Raji (cell line): ENCODE measurements around the gene PROB1.
A peak's percentile ranks its signal among the peaks of the same experiment; 100 is the strongest.

Experiments used
- POLR2A ChIP-seq: IDR thresholded peaks from 2 replicates; pipeline ENCODE4 v1.6.1; 2011; ENCODE audit warnings: low read depth, low read length, control low read depth; ENCODE audit not compliant: insufficient read depth

PROB1 gene

DNA sequence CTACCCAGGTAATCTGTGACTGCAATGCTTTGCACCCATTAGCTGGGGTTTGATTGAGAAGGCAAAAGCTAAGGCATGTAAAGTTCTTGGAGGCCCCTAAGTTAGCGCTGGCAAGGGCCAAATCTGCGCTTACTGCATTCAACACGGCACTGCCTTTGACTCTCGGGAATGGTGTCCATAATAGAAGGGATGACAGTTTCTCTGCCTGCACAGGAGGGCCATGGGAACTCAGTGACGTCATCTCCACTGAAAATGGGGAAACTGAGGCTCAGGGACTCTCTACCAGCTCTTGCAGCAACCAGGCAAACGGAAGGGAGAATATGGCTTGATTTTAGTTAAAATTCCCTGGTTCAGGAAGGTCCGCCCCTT is 8.5 kb upstream of the PROB1 start:
- TF ChIP-seq POLR2A: no peak; the same call in 1 of the 2 replicates

DNA sequence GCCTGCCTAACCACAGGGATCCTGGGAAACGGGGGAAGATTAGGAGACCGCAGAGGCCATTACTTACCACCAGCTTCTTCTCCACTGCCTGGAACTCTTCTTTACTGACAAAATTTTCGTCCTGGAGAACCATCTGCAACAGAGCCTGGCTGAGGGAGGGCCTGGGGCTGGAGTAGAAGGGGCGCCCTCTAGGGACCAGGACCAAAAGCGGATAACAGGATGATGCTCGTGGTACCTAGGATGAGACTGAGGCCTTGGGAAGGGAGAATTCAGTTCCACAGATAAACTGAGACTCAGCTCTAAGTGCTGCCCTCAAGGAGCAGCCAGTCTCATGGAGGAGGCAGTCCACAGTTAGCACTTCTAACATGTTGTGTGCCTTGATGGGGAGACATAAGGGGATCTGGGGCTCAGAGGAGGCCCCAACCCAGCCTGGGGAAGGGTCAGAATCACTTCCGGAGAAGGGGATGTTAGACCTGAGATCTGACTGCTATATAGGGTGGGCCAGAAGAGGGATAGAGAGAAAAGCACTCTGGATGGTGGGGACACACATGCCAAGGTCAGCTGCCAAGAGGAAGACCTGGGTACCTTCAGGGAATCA is 7.8 kb upstream of the PROB1 start:
- TF ChIP-seq POLR2A: no peak

DNA sequence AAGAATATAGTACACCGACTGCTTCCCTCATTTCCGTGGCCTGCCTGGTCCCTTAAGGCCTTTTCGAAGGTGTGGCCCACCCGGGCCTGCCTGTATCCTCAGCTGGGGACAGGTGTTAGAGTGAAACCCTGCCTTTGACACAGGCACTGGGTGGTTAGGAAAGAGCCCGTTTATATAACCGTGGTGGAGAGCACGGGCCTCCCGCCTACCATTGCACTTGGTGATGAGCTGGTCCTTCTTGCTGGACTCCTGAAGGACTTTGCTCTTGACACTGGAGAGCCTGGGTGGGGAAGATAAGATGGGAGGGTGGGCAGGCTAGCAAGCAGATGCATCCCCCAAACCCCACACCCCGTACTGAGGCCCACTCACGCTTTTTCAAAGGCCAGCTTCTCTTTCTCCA is 6.6 kb upstream of the PROB1 start:
- peak; percentile 19; the same call in 1 of the 2 replicates for TF ChIP-seq POLR2A

DNA sequence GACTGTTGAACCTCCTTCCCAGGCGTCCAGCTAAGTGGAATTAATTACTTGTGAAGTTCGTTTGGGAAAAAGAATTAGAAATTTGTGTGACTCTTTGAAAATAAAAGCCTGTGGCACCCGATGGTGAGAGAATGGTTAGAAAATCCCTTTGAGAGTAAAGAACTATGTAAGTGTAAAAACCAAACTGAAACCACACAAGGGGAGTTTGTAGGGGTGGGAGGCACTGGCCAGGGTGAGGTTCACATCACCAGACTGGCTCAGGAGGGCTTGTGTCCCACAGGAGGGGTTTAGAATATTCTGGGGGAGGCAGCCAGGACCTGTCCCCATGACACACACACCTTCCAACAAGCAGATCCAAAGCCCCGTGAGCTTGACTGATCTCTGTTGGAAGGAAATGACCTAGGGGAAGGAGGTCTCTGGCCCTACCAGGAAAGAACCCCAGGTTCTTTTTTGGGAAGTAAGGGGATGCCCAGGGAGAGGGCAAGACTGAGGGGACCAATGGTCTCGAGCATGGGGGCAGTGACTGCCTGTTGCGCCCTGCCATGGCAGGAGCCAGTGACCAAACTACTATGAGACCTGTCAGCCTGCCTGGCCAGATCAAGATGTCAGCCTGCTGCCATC is 4.7 kb upstream of the PROB1 start:
- TF ChIP-seq POLR2A: peak; percentile 39; the same call in 1 of the 2 replicates

DNA sequence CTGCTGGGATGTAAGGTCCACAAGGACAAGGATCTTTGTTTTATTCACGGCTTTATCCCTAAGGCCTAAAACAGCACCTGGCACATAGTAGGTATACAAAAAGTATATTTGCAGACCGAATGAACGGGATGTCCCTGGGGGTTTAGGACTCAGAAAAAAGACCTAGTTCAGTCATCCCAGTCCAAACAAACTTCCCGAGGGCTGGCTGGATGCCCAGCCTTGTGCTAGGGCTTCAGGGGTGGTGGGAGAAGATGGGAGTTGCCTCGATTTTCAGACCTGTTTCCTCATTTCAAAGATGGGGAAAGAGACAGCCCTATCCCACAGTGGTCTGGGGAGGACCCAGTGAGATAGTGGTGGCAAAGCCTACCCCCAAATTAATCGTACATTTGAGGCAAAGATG is 3.0 kb upstream of the PROB1 start:
- no peak for TF ChIP-seq POLR2A

DNA sequence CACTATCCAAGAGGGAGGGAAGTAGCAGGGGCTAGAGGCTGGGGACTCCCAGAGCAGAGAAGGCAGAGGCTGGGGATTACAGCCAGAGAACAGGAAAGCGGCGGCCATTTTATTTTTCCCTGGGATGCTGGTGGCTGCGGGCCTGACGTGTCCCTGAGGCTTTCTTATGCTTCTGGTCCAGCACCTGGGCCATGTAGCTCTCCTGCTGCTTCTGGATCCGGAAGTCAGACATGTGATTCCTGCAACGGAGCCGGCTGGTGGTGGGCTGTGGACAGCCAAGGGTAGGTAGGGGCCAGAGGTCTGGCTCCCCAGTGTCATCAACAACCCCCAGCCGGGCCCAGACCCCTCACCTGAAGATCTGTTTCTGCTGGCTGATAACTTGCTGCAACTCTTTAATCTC is 1.8 kb upstream of the PROB1 start:
- TF ChIP-seq POLR2A: no peak; the same call in 1 of the 2 replicates

DNA sequence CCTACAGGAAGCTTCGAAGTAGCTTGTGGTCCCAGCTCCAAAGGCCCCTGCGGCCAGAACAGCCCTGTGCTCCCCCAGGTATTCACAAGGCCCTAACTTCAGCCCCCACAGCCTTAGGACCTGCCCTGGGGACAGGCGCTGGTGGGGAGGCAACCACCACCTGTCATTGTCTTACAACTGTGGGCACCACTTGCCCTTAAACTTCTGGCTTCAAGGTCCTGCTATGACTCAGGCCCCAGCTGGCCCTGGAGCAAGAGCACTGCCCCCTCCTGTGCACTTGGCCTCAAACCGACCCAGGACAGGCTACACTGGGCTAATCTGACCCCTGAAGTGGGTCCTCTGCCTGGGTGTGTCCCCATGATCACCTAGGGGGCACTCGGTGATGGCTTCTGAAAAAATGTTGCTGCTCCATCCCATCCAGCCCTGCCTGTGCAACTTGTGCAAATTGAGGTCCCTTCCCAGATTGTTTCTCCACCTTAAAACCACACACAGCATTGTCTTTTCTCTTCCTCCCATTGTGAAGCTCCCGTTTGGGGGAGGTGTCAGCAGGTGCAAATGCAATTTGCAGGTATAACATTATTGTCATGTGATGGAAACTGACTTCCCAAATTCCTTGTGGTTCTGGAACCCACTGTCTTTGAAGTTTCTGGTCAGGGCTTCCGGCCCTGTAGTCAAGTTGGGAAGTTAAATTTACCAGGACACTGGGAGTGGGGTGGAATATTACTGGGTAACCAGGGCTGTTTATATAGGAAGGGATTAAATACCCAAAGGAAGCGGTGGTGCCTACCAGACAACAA is 1.1 kb upstream of the PROB1 start:
- peak; percentile 11; the same call in 1 of the 2 replicates for TF ChIP-seq POLR2A

DNA sequence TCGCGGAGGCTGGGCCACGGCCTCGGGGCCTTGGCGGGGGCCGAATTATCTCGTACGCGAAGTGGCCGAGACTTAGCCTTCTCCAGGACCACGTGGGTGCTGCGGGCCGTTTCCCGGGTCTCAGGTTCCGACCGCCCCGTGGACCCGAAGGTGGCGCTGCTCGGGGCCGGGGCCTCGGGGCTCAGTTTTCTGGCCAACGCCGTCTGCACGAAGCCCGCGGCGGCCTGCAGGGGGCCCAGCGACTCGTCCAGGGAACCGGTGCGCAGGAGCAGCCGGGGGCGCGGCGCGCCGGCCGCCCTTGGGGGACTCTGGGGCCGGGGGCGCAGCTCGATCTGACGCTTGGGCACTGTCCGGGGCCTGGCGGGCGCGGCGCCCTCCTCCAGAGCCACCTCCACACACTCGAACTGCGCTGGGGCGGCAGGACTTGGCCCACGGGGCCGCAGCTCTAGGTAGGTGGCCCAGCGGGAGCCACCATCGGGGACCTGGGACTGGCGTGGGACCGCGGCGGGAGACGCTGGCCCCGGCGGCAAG is 716 bp downstream of the PROB1 start:
- peak; percentile 23; the same call in 1 of the 2 replicates for TF ChIP-seq POLR2A

DNA sequence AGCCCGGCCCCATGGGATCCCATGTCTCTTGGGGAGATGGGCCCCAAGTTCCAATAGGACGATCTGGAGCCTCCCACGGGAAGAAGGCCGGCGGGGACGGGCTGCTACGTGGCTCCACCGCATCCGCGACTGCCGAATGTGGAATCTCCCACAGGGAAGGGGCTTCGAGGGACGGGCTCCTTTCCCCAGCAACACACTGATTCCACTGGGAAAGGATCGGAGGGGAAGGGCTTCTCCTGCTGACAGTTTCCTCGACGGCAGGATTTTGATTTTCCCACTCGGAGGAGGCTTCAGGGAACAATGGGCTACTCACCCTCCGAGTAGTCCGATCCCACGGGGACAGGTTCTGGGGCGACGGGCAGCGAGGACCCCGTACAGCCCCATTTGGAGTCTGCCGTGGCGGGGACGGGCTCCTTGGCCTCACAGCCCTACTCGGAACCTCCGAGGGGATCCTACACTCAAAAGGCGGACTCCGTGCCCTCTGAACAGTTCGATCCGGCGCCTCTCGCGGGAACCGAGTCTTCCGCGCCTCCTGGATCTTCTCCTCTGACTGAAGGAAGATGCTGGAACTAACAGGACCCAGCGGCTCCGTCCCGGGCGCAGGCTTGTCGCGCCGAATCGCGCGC is 1.3 kb downstream of the PROB1 start:
- no peak for TF ChIP-seq POLR2A

DNA sequence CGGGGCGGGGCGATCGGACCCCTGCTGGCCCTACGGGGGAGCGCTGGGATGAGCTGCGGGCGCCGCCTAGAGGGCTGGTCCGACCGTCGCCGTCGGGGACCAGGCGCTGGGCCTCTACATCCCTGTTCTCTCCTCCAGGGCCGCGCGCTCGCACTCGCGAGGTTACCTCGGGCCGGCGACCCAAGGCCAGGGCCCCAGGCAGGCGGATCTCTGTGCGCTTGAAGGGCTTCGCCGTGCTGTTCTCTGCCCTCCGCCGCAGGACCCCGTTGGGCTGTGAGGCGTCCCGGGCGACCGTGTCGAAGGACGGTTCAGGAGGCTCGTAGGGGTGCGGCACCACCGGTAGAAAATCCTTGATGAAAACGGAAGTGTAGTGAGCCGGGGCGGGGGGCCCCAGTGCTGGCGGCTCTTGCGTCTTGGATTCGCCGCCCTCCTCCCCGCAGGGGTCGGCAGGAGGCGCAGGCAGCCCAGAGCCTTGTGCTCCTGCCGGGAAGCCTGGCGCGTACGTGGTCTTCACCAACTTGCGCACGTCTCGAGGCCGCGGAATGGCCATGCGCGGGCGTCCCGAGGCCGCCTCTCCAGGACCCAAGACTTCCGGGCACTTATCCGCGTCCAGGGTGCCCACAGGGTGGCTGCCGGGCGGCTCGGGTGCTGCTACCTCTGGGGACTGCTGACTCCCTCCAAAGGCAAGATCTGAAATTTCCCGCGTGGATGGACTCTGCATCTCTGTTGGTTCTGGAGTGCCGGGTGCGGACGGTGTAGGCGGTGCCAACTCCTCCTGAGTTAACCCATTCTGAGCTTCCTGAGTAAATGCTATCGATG is 2.0 kb downstream of the PROB1 start:
- TF ChIP-seq POLR2A: peak; percentile 46

DNA sequence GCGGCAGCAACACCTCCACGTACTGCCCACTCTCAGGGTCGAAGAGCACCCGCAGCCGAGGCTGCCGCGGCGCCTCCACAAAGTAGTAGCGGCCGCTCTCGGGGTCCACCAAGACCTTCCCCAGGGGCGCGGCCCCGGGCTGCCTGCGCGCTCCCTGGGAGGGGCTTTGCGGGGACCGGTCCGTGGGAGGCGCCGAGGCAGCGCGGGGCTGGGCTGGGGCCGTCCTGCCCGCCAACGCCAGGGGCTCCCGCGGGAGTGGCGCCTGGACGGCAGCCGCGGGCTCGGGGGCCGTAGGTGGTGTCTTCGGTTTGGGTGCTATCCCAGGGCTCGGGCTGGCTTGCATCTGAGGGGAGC is 2.6 kb downstream of the PROB1 start:
- peak; percentile 46; the same call in 1 of the 2 replicates for TF ChIP-seq POLR2A

DNA sequence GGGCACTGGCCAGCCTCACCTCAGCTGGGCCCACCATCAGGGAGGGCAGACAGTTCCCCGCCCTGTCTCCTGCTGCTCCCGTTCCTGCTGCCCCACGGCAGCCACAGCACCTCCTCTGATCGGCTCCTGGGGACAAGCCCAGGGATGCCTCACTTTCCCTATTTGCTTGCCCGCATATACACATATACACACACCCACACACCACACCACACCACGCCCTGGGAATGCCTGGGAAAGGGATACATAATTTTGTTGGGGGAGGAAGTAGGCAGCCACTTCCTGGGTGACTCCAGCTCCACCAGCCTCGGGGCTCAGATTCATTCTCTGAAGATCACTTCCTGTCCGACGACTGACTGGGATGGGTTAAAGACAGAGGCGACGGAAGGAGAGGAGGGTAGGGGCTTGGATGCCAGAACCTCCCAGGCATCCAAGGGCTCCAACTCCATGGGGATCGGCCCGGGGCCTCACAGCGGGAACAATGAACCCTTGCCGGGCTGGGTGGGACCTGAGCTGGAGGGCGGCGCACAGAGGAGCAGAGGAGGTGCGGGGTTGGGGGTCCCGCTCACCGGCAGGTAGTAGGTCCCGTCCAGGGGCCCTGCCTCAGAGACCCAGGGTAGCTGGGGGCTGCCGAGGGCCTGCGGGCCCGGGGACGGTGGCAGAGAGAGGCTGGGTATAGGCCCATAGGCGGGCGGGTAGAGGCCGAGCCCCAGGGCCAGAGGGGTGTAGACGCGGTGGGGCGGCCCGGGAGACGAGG is 3.2 kb downstream of the PROB1 start:
- peak; percentile 53 for TF ChIP-seq POLR2A

DNA sequence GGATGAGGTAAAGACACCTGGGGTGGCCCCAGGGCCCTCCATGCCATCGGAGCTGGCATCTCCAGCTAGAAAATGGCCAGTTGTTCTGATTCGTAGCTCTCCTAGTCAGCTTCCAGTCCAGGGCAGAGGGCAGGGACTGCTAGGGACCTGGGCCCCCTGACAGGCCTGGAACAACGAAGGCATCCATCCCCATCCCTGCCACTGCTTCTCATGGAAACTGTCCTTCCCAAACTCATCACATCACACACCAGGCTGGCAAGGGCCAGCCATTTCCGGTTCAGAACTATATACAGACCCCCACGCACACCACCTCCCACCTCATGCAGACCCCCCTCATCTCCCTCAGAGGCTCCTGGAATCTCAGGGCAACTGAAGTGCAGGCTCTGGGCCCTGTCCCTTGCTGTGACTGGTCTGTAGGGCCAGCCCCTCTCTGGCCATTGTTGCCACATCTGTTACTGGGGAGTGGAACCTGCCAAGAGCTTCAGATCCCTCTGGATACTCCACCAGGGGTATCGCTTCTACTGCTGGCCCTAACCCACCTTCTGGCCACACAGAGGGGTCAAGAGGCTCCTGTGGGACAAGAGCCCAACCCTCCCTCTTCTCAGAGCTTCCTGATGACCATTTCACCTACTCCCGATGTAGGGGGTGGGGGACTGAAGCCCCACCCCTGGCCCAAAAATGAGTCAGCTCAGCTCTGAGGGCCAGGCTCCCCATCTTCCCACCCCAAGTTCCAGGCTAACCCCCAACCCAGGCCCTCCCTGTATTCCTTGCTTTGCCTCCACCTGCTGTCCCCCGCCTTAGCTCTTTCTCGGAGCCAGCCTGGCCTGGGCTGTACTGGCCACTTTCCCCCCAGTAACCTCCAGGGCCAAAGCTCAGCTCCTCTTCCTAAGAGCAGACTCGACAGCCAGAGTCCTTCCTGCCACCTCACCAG is 4.0 kb downstream of the PROB1 start:
- TF ChIP-seq POLR2A: 0 out of 2 replicates have a peak, but pooled peaks have one; percentile 4
